ENCODE data around the gene BMPR1B.
A peak's percentile ranks its signal among the peaks of the same experiment; 100 is the strongest.
"Not testable (repeated sequence)": the region's sequence is repeated elsewhere in the genome, so short reads cannot be mapped to it uniquely, and the experiment has no call there.

The BMPR1B gene

GRCh38 chr4:95158626-95159025 lies 400.9 kb downstream of the BMPR1B start:
- Mint-ChIP-seq H3K4me3 (no peak overlapping the region), H3K9me3 (no peaks in the 10 kb centered on the region), H3K36me3 (ENCODE audit: insufficient read depth) (no peaks in the 10 kb centered on the region), H3K27ac (no peak overlapping the region), H3K4me1 (ENCODE audit: low read depth in 2 of 2) (peaks cover 3 to 5% of the 10 kb centered on the region in 2 donors), H3K27me3 (peaks cover 0 to 6% of the 10 kb centered on the region in 2 donors)
- DNase-seq (no peak), ATAC-seq (replicated peaks) (no peak)

- no peak overlapping the region for H3K27ac Mint-ChIP-seq
- ATAC-seq (replicated peaks) = no peak
Observed at GRCh38 chr4:95159384-95159783, 401.6 kb downstream of the BMPR1B start.

GRCh38 chr4:95161781-95162469 lies 404.2 kb downstream of the BMPR1B start:
- Mint-ChIP-seq H3K27ac (no peak overlapping the region), H3K27me3 (peaks cover 0 to 6% of the 10 kb centered on the region in 2 donors), H3K4me1 (ENCODE audit: low read depth in 2 of 2) (no peaks in the 10 kb centered on the region), H3K4me3 (no peak overlapping the region), H3K36me3 (ENCODE audit: insufficient read depth) (no peaks in the 10 kb centered on the region), H3K9me3 (no peaks in the 10 kb centered on the region)
- DNase-seq = no peak
- ATAC-seq (replicated peaks) = no peak

More at GRCh38 chr4:95159384-95159783, 401.6 kb downstream of the BMPR1B start:
- H3K9me3 Mint-ChIP-seq = no peaks in the 10 kb centered on the region
- no peak overlapping the region for H3K4me3 Mint-ChIP-seq
- H3K36me3 Mint-ChIP-seq (ENCODE audit: insufficient read depth) = no peaks in the 10 kb centered on the region
- H3K27me3 Mint-ChIP-seq = peaks cover 0 to 6% of the 10 kb centered on the region in 2 donors
- no peak for DNase-seq
- H3K4me1 Mint-ChIP-seq (ENCODE audit: low read depth in 2 of 2) = peaks cover 3 to 5% of the 10 kb centered on the region in 2 donors

- DNase-seq = no peak
- H3K27me3 Mint-ChIP-seq = peaks cover 0 to 6% of the 10 kb centered on the region in 2 donors
- H3K9me3 Mint-ChIP-seq = no peaks in the 10 kb centered on the region
- H3K27ac Mint-ChIP-seq = no peak overlapping the region
- ATAC-seq (replicated peaks) = no peak
- H3K36me3 Mint-ChIP-seq (ENCODE audit: insufficient read depth) = no peaks in the 10 kb centered on the region
- H3K4me1 Mint-ChIP-seq (ENCODE audit: low read depth in 2 of 2) = no peaks in the 10 kb centered on the region
- no peak overlapping the region for H3K4me3 Mint-ChIP-seq
Observed at GRCh38 chr4:95162867-95163266, 405.1 kb downstream of the BMPR1B start.

- peak in 2 of 3 experiments; percentile 7 to 24 for DNase-seq
- no peaks in the 10 kb centered on the region for H3K36me3 Mint-ChIP-seq (ENCODE audit: insufficient read depth)
- H3K9me3 Mint-ChIP-seq = no peaks in the 10 kb centered on the region
- no peaks in the 10 kb centered on the region for H3K27me3 Mint-ChIP-seq
- H3K4me1 Mint-ChIP-seq (ENCODE audit: low read depth in 2 of 2) = no peaks in the 10 kb centered on the region
- H3K27ac Mint-ChIP-seq = no peak overlapping the region
- ATAC-seq (replicated peaks) = peak; percentile 54
- no peak overlapping the region for H3K4me3 Mint-ChIP-seq
Observed at GRCh38 chr4:95165926-95166524, 408.3 kb downstream of the BMPR1B start.

GRCh38 chr4:95167805-95168204 lies 410.1 kb downstream of the BMPR1B start:
- DNase-seq (no peak), ATAC-seq (replicated peaks) (no peak)
- H3K9me3 Mint-ChIP-seq = no peaks in the 10 kb centered on the region
- H3K4me3 Mint-ChIP-seq = no peak overlapping the region
- H3K36me3 Mint-ChIP-seq (ENCODE audit: insufficient read depth) = no peaks in the 10 kb centered on the region
- H3K27ac Mint-ChIP-seq = no peak overlapping the region
- no peaks in the 10 kb centered on the region for H3K4me1 Mint-ChIP-seq (ENCODE audit: low read depth in 2 of 2)
- H3K27me3 Mint-ChIP-seq = no peaks in the 10 kb centered on the region

- H3K4me1 Mint-ChIP-seq (ENCODE audit: low read depth in 2 of 2) = no peaks in the 10 kb centered on the region
- H3K27ac Mint-ChIP-seq = no peak overlapping the region
Observed at GRCh38 chr4:95170176-95170575, 412.4 kb downstream of the BMPR1B start.

GRCh38 chr4:95171377-95171776 lies 413.6 kb downstream of the BMPR1B start:
- H3K4me3 Mint-ChIP-seq; DNase-seq; H3K27ac Mint-ChIP-seq; H3K36me3 Mint-ChIP-seq (ENCODE audit: insufficient read depth); H3K4me1 Mint-ChIP-seq (ENCODE audit: low read depth in 2 of 2); ATAC-seq (replicated peaks); H3K9me3 Mint-ChIP-seq; H3K27me3 Mint-ChIP-seq: not testable (repeated sequence)

More at GRCh38 chr4:95170176-95170575, 412.4 kb downstream of the BMPR1B start:
- no peaks in the 10 kb centered on the region for H3K9me3 Mint-ChIP-seq
- no peak for DNase-seq
- no peak for ATAC-seq (replicated peaks)
- H3K27me3 Mint-ChIP-seq = no peaks in the 10 kb centered on the region
- H3K36me3 Mint-ChIP-seq (ENCODE audit: insufficient read depth) = no peaks in the 10 kb centered on the region
- no peak overlapping the region for H3K4me3 Mint-ChIP-seq

GRCh38 chr4:95178938-95179337 lies 421.2 kb downstream of the BMPR1B start:
- no peak for DNase-seq
- Mint-ChIP-seq H3K4me3 (no peak overlapping the region), H3K36me3 (ENCODE audit: insufficient read depth) (no peaks in the 10 kb centered on the region), H3K9me3 (peaks cover 0 to 2% of the 10 kb centered on the region in 2 donors), H3K4me1 (ENCODE audit: low read depth in 2 of 2) (no peaks in the 10 kb centered on the region), H3K27ac (no peak overlapping the region), H3K27me3 (peaks cover 0 to 7% of the 10 kb centered on the region in 2 donors)
- ATAC-seq (replicated peaks) = no peak

- ATAC-seq (replicated peaks) (no peak), DNase-seq (no peak)
- Mint-ChIP-seq H3K36me3 (ENCODE audit: insufficient read depth) (no peaks in the 10 kb centered on the region), H3K4me1 (ENCODE audit: low read depth in 2 of 2) (no peaks in the 10 kb centered on the region), H3K4me3 (no peak overlapping the region), H3K27ac (no peak overlapping the region), H3K9me3 (peaks cover 0 to 2% of the 10 kb centered on the region in 2 donors), H3K27me3 (peaks cover 0 to 7% of the 10 kb centered on the region in 2 donors)
Observed at GRCh38 chr4:95180531-95181242, 422.9 kb downstream of the BMPR1B start.

GRCh38 chr4:95181243-95181995 lies 423.7 kb downstream of the BMPR1B start:
- ATAC-seq (replicated peaks) (peak; percentile 37), DNase-seq (no peak)
- Mint-ChIP-seq H3K27ac (no peak overlapping the region), H3K4me1 (ENCODE audit: low read depth in 2 of 2) (no peaks in the 10 kb centered on the region), H3K27me3 (peaks cover 0 to 7% of the 10 kb centered on the region in 2 donors), H3K4me3 (no peak overlapping the region), H3K36me3 (ENCODE audit: insufficient read depth) (no peaks in the 10 kb centered on the region), H3K9me3 (peaks cover 0 to 2% of the 10 kb centered on the region in 2 donors)

GRCh38 chr4:95181996-95182306 lies 424.2 kb downstream of the BMPR1B start:
- H3K27ac Mint-ChIP-seq = peak overlapping the region in 1 of 2 donors; percentile 13

GRCh38 chr4:95183656-95184408 lies 426.1 kb downstream of the BMPR1B start:
- Mint-ChIP-seq H3K4me1 (ENCODE audit: low read depth in 2 of 2) (no peaks in the 10 kb centered on the region), H3K27me3 (no peaks in the 10 kb centered on the region), H3K9me3 (no peaks in the 10 kb centered on the region), H3K36me3 (ENCODE audit: insufficient read depth) (no peaks in the 10 kb centered on the region), H3K4me3 (no peak overlapping the region), H3K27ac (no peak overlapping the region)
- no peak for ATAC-seq (replicated peaks)
- DNase-seq = no peak

More at GRCh38 chr4:95181996-95182306, 424.2 kb downstream of the BMPR1B start:
- H3K36me3 Mint-ChIP-seq (ENCODE audit: insufficient read depth) = no peaks in the 10 kb centered on the region
- peaks cover 0 to 6% of the 10 kb centered on the region in 2 donors for H3K27me3 Mint-ChIP-seq
- H3K4me1 Mint-ChIP-seq (ENCODE audit: low read depth in 2 of 2) = no peaks in the 10 kb centered on the region
- no peak for DNase-seq
- H3K4me3 Mint-ChIP-seq = no peak overlapping the region
- ATAC-seq (replicated peaks) = no peak
- H3K9me3 Mint-ChIP-seq = peaks cover 0 to 2% of the 10 kb centered on the region in 2 donors

Measured in effector memory CD8-positive, alpha-beta T cell (primary cell).